Measurements from ENCODE around the gene CENPU.
"Not testable (repeated sequence)": the region's sequence is repeated elsewhere in the genome, so short reads cannot be mapped to it uniquely, and the experiment has no call there.

CENPU gene

DNA sequence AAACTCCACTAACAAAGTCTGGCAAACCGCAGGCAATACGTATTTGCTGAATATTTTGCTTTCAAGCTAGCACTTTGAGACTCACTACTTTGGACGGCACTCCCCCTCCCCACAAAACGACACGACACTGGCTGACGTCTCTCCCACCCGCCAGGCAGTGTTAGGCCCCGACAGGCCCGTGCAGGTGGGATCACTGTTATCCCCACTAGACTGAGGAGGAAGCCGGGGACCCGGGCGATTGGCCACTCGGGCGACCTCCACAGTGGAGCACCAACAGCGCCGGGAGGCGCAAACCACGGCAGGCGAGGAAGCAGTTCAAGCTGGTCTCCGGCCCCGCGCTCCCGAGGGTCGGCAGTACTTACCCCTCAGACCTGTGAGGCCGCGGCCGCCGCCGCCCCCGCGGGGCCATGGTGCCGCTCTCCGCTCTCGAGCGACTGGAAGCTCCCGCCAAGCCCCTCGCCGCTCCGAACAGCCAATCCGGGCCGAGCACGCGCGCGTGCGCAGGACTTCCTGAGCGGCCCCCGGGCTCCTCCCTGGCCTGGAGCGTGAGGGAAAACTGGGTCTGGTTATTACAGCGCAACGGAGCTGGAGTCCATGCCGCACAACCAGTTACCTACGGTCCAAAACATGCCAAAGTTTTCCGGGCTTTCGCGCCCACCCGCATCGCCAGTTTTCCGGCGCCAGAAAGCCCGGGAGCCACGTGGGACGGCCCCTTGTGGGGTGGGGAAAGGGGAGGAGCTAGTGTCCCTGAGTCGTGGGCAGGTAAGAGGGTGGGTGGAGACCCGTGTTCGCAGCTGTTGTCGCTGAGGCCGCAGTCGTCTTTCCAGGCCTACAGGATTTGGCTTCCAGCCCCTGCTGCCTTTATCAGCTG lies at the start of gene CENPU:
Gene CENPU, minus strand, starts transcription at position 443 of the 871 bp plus-strand sequence. Its CDS starts 34 bp downstream, at position 409.
- in situ Hi-C loops (cut with HindIII; ENCODE audit: low sequenced_read_pairs): no loop called here

DNA sequence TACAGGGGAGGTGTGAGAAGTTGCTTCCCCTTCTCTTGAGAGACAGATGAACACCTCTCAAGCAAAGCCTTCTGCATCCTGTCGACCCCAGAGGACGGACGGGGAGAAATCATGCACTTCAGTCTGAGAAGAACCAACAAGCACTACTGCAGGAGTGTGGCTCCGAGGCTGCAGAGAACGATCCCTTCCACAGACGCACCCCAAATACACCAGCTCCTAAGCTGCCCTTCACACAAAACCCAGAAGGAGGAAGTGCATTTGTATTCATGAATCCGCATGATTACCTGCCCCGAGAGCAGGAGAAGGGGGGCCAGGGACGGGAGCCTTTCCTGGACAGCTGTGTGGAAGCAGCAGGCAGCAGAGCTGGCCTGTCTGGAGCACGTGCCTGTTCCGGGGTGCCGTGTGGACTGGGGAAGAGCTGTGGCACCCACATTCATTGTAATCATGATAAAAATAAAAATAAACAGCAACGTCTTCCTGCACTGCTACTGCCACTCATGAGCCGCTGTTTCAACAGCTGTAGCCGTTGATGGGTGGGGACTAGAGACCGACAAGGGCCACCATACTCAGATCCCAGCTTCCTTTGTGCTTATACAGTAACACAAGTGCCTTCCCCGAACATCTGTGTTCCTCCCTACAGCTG lies 49.0 kb upstream of the CENPU start:
- in situ Hi-C loops (cut with HindIII; ENCODE audit: low sequenced_read_pairs): no loop called here

GRCh38 chr4:184779160-184779559 lies 45.3 kb upstream of the CENPU start:
- in situ Hi-C loops (cut with HindIII; ENCODE audit: low sequenced_read_pairs): not testable (repeated sequence)

GRCh38 chr4:184778325-184778724 lies 44.4 kb upstream of the CENPU start:
- in situ Hi-C loops (cut with HindIII; ENCODE audit: low sequenced_read_pairs): no loop called here

DNA sequence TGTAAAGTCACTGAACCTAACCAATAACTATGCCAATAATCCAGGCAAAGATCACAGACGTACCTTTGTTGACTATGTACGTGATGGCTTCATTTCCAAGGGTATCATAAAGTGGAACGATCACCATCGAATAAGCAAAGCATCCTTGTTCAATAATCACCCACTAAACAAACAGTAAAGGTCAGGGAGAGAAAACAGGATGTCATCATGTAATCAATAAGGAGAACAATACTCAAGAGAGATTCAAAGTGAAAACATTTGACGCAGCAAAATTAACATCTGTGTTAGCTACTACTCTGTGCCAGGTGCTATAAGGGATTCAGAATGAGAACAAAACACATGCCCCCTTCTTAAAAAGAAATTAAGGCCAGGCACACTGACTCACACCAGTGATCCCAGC lies 42.9 kb upstream of the CENPU start:
- in situ Hi-C loops (cut with HindIII; ENCODE audit: low sequenced_read_pairs): no loop called here

DNA sequence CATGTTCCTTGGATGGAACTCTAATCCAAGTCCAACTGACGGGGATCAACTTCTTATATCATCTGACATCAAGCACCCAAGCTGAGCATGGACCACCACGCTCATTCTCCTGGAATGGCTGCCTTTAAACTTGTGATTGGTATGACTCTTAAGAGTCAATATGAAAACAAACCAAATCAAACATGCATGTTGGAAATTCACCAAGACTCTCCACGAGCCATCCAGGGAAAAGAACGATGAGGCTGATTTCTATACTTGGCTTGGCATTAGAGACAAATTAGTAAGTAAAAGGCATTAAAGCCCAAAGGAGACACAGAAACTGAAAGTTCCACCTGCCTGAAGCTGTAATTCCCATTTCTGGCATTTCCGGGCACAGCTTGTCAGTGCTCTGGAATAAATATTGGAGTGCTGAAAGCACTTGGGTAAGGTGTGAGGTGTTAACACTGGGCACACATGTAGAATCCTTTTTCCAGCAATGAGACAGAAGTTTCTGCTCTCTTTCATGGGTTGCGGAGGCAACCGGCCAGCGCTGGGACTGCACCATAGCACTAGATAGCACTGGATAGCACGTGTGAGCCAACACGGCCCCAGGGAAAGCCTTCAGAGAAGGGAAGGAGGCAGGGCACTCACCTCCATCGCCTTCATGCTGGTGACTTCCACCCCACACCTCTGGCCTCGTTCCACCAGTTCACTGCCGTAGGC lies 42.1 kb upstream of the CENPU start:
- in situ Hi-C loops (cut with HindIII; ENCODE audit: low sequenced_read_pairs): no loop called here

DNA sequence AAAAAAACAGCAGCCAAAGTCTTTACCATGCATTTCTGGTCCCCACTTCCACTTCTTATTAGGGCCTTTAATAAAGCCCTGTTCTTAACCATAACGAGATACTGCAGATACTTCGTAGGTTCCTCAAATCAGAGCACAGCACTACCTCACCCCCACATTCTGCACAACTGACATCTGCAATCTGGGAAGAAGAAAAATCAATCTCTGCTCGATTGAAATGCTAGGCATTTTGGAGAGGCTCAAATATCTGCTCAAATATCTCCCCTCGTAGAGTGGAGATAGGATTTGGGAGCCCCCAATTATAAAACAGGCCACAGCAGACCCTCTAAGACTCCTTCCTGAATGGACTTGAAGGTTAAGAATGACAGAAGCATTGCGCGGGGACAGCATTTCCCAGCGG lies 40.3 kb upstream of the CENPU start:
- in situ Hi-C loops (cut with HindIII; ENCODE audit: low sequenced_read_pairs): no loop called here

DNA sequence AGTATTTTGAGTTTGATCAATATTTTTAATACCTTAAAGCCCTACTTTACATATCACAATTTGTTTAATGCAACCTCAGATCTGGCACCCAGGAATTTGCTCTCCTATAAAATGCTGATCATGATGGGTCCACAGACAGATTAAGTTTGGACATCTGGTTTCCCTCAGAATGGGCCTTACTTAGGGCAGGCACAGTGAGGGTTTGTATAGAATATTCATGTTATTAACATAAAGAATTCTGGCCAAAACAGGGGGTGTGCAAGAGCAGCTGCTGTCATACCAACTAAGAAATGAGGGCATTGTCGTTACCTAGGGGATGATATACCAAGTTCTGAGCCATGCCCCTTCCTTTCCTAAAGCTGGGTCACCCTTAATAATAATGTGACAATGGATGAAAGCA lies 37.5 kb upstream of the CENPU start:
- in situ Hi-C loops (cut with HindIII; ENCODE audit: low sequenced_read_pairs): no loop called here

- in situ Hi-C loops (cut with HindIII; ENCODE audit: low sequenced_read_pairs): no loop called here
These were observed 35.4 kb upstream of the CENPU start for GRCh38 chr4:184769141-184769765.

DNA sequence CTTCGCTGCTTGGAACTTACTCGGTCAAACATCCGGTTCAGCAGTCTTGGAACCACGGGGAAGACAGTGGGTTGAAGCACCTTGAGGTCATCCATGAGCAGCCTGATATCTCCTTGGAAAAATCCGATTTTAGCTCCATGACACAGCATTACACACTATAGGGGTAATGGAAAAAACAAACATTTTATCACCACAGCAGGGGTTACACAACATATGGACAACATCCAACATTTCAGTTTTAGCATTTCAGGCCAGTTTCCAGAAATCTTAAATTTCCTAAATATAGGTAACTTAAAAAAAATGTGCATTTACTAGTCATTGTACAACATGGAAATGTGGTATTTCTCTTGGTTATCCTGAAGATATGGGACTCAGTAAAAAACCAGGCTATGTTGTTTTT lies 34.4 kb upstream of the CENPU start:
- in situ Hi-C loops (cut with HindIII; ENCODE audit: low sequenced_read_pairs): no loop called here

DNA sequence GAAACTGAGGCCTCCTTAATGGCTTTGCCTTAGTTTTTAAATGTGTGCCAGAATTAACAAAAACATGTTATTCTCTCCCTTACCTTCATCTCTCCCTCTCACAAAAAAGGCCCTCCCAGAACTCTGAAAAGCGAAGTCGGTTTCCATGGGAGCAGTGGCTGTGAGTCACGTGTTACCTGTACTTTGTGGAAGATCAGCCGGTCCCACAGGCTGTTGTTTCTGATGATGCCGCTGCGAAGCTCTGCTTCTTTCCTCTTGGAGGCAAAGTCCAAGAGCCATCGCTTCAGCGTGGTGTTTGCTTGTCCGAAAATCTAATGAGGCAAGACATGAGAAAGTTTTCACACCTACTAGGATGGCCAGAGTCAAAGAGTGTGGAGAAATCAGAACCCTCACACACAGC lies 32.5 kb upstream of the CENPU start:
- in situ Hi-C loops (cut with HindIII; ENCODE audit: low sequenced_read_pairs): no loop called here

- in situ Hi-C loops (cut with HindIII; ENCODE audit: low sequenced_read_pairs): no loop called here
These were observed 31.8 kb upstream of the CENPU start for GRCh38 chr4:184765473-184766340.

GRCh38 chr4:184764601-184765000 lies 30.7 kb upstream of the CENPU start:
- in situ Hi-C loops (cut with HindIII; ENCODE audit: low sequenced_read_pairs): no loop called here

DNA sequence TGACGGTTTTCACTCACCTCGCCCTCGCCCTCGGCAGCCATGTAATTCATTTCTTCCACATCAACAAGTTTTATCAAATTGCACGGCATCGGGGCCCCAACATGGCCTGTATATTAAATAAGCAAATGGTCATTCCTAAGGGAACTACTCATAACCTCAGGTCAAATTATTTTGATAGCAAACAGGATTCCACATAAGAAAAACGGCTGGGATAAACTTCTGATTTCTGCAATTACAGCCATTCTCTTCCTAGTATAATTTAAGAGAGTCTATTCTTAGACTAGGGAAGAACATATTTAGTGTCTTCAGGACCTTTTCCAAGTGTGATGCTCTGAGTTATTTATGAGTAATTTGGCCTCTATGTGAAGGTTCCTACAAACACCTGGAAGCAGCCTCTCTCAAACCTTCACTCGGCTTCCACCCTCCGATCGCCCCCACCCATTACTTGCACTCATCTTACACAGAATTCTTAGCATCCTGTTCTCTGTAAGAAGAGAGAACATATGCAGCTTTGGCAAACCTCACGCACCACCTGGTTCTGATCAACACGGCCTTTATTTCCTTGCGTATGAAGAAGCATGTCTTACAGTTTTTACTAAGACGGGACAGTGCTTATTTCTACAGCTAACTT lies 29.4 kb upstream of the CENPU start:
- in situ Hi-C loops (cut with HindIII; ENCODE audit: low sequenced_read_pairs): no loop called here

GRCh38 chr4:184762100-184762499 lies 28.2 kb upstream of the CENPU start:
- in situ Hi-C loops (cut with HindIII; ENCODE audit: low sequenced_read_pairs): no loop called here

DNA sequence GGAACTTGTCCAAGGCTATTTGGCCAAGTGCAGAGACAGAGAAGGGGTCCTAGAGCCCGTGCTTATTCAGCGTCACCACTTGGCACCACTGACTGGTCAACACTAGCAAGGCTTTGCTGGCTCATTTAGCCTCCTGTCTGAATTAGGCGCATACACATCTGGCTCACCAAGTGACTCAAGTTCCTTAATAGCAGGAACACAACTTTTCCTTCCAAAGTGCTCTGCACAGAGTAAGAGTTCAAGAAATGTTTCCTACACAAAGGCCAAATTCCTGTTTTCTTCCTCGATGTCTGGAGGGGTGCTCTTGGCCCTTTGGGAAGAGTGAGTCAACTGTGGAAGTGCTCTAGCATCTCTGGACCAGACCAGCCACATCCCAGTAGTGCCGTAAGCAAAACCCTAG lies 26.8 kb upstream of the CENPU start:
- in situ Hi-C loops (cut with HindIII; ENCODE audit: low sequenced_read_pairs): no loop called here

DNA sequence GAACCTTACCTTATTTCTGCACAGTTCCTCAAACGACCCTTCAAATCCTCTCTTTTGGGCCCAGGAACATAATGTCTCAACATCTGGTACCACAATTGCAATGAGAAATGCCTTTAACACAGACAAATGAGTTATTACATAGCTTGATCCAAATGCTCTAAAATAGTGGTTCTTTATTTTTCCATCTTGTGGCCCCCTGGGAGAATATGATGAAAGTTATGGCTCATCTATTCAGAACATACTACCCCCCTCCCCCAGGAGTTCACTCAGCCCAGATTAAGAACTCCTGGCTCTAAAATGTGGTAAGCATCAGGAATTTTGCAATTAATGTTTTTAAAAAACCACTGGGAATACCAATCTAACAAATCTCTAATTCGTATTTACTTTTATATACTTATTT lies 23.9 kb upstream of the CENPU start:
- in situ Hi-C loops (cut with HindIII; ENCODE audit: low sequenced_read_pairs): no loop called here

DNA sequence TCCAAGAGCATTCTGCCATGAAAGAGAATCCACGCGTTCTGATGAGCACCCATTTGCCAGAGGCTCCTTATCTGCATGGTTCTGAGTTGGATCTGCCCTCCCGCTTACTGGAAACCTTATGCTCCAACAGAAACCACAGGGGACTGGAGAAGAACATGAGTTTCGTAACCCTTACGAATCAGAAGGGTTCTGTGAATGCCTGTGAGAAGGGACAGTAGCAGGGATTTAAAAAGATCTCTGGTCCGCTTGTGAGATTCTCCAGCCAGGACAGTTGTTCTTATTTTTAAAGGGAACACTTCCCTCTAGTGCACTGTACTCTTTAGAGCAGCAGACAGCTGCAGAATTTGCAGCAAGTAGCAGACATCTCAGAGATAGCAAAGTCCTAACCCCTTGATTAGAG lies 22.5 kb upstream of the CENPU start:
- in situ Hi-C loops (cut with HindIII; ENCODE audit: low sequenced_read_pairs): no loop called here

DNA sequence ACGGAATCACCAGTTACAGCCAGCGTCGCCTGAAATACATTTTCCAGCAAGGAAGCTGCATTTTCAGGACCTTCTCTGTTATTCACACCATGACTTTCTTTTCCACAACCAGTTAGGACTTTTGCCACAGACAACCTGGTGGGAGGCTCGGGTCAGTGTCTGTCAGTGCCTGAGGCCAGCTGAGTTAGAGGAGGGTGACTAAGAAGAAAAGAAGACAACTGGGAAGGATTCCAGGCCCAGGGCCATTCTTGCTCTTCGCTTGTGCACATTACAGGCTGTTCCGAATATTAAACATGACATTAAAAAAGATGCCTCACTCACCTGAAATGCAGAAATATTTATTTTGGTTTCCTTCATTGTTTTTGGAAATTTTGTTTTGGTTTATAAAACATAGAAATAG lies 21.4 kb upstream of the CENPU start:
- in situ Hi-C loops (cut with HindIII; ENCODE audit: low sequenced_read_pairs): no loop called here

All from endothelial cell of hepatic sinusoid (primary cell).